GM19468 (cell line): ENCODE data around the gene TWIST2.

Experiments used
- ATAC-seq: cut with Tn5 transposase; IDR thresholded peaks from one replicate; pipeline ENCODE4 v1.9.1; 2021; ENCODE audit warnings: mild to moderate bottlenecking, moderate library complexity, moderate number of reproducible peaks; ENCODE audit not compliant: unreplicated experiment; ENCODE audit errors: extremely low read depth

TWIST2 gene

GRCh38 chr2:238847841-238848690 is at the start of gene TWIST2:
TSS of gene TWIST2 (plus strand) at chr2:238848085. CDS start at chr2:238848216, 131 bp downstream.
- no peak for ATAC-seq

GRCh38 chr2:238801791-238802190 is 46.1 kb upstream of the TWIST2 start:
- no peak for ATAC-seq

GRCh38 chr2:238802957-238803356 is 44.9 kb upstream of the TWIST2 start:
- ATAC-seq: no peak

GRCh38 chr2:238803996-238804870 is 43.7 kb upstream of the TWIST2 start:
- ATAC-seq: no peak

GRCh38 chr2:238808761-238809160 is 39.1 kb upstream of the TWIST2 start:
- no peak for ATAC-seq

- ATAC-seq: no peak
Observed at GRCh38 chr2:238810321-238810720, 37.6 kb upstream of the TWIST2 start.

GRCh38 chr2:238811293-238811692 is 36.6 kb upstream of the TWIST2 start:
- no peak for ATAC-seq

- ATAC-seq: no peak
Observed at GRCh38 chr2:238811759-238812158, 36.1 kb upstream of the TWIST2 start.

GRCh38 chr2:238813109-238813508 is 34.8 kb upstream of the TWIST2 start:
- ATAC-seq: no peak

GRCh38 chr2:238814815-238815214 is 33.1 kb upstream of the TWIST2 start:
- no peak for ATAC-seq

GRCh38 chr2:238816291-238816690 is 31.6 kb upstream of the TWIST2 start:
- ATAC-seq: no peak

- no peak for ATAC-seq
Observed at GRCh38 chr2:238817382-238817781, 30.5 kb upstream of the TWIST2 start.

- no peak for ATAC-seq
Observed at GRCh38 chr2:238817891-238818290, 30.0 kb upstream of the TWIST2 start.

GRCh38 chr2:238818561-238818960 is 29.3 kb upstream of the TWIST2 start:
- ATAC-seq: no peak

- no peak for ATAC-seq
Observed at GRCh38 chr2:238820197-238820596, 27.7 kb upstream of the TWIST2 start.

- ATAC-seq: no peak
Observed at GRCh38 chr2:238820916-238821315, 27.0 kb upstream of the TWIST2 start.

GRCh38 chr2:238821391-238821790 is 26.5 kb upstream of the TWIST2 start:
- ATAC-seq: no peak

GRCh38 chr2:238821944-238822670 is 25.8 kb upstream of the TWIST2 start:
- ATAC-seq: no peak

- no peak for ATAC-seq
Observed at GRCh38 chr2:238822955-238823354, 24.9 kb upstream of the TWIST2 start.

GRCh38 chr2:238831177-238831576 is 16.7 kb upstream of the TWIST2 start:
- no peak for ATAC-seq
